Type B pancreatic cell (in vitro differentiated cells): ENCODE results near the gene ZNF524. TPM values are rescaled to one million over a fixed set of nuclear protein-coding genes. Genes with fewer than 3 reads are reported as not detected.
A peak's percentile ranks its signal among the peaks of the same experiment; 100 is the strongest.

Experiments
- DNase-seq: peaks from one replicate; pipeline ENCODE4 v3.0.0; 2021; ENCODE audit warnings: mixed read lengths; ENCODE audit not compliant: unreplicated experiment; ENCODE audit errors: extremely low spot score
- H3K27ac Mint-ChIP-seq: 2 replicates; pipeline ENCODE4 v1.8.0; 2021; ENCODE audit warnings: mild to moderate bottlenecking, mixed read lengths
- H3K27me3 Mint-ChIP-seq: 2 replicates; pipeline ENCODE4 v1.8.0; 2021; ENCODE audit warnings: mixed read lengths
- H3K36me3 Mint-ChIP-seq: 2 replicates; pipeline ENCODE4 v1.8.0; 2021; ENCODE audit warnings: mixed read lengths
- H3K4me1 Mint-ChIP-seq: one replicate; pipeline ENCODE4 v1.8.0; 2021; ENCODE audit warnings: mixed read lengths; ENCODE audit not compliant: unreplicated experiment
- H3K4me3 Mint-ChIP-seq: 2 replicates; pipeline ENCODE4 v1.8.0; 2021; ENCODE audit warnings: mild to moderate bottlenecking, mixed read lengths
- H3K9me3 Mint-ChIP-seq: 2 replicates; pipeline ENCODE4 v1.8.0; 2021; ENCODE audit warnings: mixed read lengths
- total RNA-seq: library from RNA; stranded (reverse); gene quantifications from 2 replicates; pipeline ENCODE4 v1.2.1, GENCODE V29; 2021; ENCODE audit warnings: low replicate concordance
- TF ChIP-seq, protein P1 (sequence below): fragments of 200-600 bp; sonication (generic); conservative IDR thresholded peaks from 2 replicates; pipeline ENCODE4 v1.5.0; 2021; ENCODE audit warnings: antibody characterized with exemption, mild to moderate bottlenecking

The ZNF524 gene
- total RNA-seq, 1 donor from 2014 or later = 13.6 TPM

DNA sequence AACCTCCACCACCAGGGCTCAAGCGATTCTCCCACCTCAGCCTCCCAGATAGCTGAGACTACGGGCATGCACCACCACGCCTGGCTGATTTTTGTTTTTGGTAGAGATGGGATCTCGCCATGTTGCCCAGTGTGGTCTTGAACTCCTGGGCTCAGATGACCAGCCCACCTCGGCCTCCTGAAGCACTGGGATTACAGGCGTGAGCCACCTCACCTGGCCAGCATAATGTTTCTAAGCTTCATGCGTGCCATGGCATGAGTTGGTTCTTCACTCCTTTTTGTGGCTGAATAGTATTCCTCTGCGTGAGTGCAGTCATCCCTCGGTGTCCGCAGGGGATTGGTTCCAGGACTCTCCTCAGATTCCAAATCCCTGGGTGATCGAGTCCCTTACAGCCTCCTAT, 15.2 kb upstream of the ZNF524 start:
- Mint-ChIP-seq H3K4me3 (peak overlapping the region; percentile 93), H3K27me3 (no peaks in the 10 kb centered on the region), H3K36me3 (peaks cover under 1% of the 10 kb centered on the region), H3K27ac (peak overlapping the region; percentile 66), H3K4me1 (peaks cover 35% of the 10 kb centered on the region), H3K9me3 (no peaks in the 10 kb centered on the region)
- no peak for DNase-seq
- TF ChIP-seq, protein P1, sequence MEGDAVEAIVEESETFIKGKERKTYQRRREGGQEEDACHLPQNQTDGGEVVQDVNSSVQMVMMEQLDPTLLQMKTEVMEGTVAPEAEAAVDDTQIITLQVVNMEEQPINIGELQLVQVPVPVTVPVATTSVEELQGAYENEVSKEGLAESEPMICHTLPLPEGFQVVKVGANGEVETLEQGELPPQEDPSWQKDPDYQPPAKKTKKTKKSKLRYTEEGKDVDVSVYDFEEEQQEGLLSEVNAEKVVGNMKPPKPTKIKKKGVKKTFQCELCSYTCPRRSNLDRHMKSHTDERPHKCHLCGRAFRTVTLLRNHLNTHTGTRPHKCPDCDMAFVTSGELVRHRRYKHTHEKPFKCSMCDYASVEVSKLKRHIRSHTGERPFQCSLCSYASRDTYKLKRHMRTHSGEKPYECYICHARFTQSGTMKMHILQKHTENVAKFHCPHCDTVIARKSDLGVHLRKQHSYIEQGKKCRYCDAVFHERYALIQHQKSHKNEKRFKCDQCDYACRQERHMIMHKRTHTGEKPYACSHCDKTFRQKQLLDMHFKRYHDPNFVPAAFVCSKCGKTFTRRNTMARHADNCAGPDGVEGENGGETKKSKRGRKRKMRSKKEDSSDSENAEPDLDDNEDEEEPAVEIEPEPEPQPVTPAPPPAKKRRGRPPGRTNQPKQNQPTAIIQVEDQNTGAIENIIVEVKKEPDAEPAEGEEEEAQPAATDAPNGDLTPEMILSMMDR = no peak

DNA sequence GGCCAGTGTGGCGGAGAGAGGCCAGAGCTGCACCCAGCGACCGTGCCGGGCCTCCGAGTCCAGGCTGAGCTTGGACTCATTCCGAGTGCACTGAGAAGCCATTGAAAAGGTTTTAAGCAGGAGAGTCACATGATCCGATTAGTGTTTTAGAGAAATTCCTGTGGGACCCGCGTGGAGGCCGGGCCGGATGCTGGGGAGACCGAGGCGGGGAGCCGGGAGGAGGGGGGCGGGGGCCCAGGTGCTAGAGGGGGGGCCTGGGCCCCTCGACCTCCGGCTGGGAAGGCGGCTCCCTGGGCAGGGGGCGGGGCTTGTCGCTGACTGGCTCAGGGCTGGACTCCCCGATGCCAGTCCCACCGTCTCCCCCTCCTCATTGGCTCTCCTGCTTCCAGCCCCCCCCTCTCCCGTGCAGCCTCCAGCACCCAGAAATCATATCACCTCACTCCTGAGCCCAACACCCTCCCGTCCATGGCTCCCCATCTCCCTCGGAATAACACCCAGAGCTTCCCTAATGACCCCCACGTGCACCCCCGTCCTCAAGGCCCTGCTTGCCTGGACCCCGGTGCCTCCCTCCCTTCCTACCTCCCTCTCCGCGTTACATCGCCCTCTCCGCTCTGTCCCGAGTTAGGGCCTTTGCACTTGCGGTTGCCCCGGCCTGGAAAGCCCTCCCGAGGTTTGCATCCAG, 14.3 kb upstream of the ZNF524 start:
- H3K4me1 Mint-ChIP-seq = peaks cover 39% of the 10 kb centered on the region
- no peaks in the 10 kb centered on the region for H3K9me3 Mint-ChIP-seq
- no peaks in the 10 kb centered on the region for H3K36me3 Mint-ChIP-seq
- DNase-seq = peak; percentile 87
- peak overlapping the region; percentile 66 for H3K27ac Mint-ChIP-seq
- TF ChIP-seq, protein P1 = no peak
- peak overlapping the region; percentile 93 for H3K4me3 Mint-ChIP-seq
- no peaks in the 10 kb centered on the region for H3K27me3 Mint-ChIP-seq

DNA sequence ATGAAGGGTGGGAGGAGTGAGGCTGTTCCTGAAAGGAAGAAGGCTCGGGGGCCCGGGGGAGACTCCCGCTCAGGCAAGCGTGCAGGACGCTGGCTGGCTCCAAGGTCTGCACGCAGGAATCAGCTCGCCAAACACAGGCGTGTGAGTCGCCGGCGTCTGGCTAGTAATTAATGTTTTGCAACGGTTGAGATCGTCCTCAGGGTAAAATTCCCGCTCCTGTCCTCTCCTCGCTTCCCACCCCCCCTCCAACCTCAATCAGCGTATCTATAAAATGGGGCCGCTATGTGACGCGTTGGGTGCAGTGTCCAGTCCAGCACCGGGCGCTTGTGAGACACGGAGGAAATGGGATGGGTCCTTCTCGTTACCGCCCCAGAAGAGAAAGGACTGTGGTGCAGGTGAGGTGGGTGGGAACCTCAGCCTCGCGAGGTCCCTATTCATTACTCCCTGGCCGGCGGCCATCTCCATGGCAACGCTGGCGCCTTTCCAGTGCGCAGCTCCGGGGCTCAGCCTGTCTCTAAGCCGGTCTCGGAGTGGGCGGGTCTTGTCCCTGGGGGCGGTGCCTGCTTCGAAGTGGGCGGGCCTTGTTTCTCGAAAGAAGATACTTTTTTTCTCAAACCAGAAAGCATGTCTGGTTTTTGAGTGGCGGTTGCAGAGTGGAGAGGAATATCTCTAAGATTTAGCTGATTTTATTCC, 13.0 kb upstream of the ZNF524 start:
- TF ChIP-seq, protein P1 = no peak
- Mint-ChIP-seq H3K9me3 (no peaks in the 10 kb centered on the region), H3K27ac (peak overlapping the region; percentile 94), H3K27me3 (no peaks in the 10 kb centered on the region), H3K36me3 (peaks cover 4% of the 10 kb centered on the region), H3K4me1 (peaks cover 27% of the 10 kb centered on the region), H3K4me3 (peak overlapping the region; percentile 93)
- peak; percentile 97 for DNase-seq

DNA sequence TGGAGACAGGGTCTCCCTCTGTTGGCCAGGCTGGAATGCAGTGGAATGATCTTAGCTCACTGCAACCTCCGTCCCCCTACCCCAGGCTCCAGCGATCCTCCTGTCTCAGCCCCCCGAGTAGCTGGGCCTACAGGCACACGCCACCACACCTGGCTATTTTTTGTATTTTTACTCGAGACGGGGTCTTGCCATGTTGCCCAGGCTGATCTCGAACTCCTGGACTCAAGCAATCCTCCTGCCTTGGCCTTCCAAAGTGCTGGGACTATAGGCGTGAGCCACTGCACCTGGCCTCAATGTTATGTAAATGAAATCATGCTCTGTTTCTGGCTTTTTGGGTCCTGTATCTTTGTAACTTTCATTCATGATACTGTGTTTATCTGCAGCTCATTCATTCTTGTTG, 11.3 kb upstream of the ZNF524 start:
- no peak for DNase-seq
- no peak overlapping the region for H3K4me3 Mint-ChIP-seq
- TF ChIP-seq, protein P1 = no peak
- peaks cover 4% of the 10 kb centered on the region for H3K36me3 Mint-ChIP-seq
- peaks cover 26% of the 10 kb centered on the region for H3K4me1 Mint-ChIP-seq
- no peaks in the 10 kb centered on the region for H3K9me3 Mint-ChIP-seq
- no peaks in the 10 kb centered on the region for H3K27me3 Mint-ChIP-seq
- H3K27ac Mint-ChIP-seq = no peak overlapping the region

DNA sequence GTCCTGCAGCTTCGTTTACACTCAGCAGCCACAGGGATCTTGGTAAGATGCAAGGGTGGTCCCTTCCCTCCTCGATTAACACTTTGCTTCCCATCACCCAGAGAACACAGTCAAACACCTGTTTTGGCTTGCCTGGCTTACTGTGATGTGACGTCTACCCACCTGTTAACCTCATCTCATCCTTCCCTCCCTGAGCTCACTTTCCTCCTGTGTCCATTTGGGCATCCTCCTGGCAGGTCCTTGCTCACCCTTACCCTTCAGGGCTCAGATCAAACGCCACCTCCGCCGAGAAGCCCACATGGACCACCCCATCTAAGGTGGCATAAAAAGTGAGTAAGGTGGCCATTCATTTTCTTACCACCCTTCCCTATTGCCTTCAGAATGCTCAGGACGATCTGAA, 10.0 kb upstream of the ZNF524 start:
- no peaks in the 10 kb centered on the region for H3K9me3 Mint-ChIP-seq
- no peak overlapping the region for H3K27ac Mint-ChIP-seq
- no peaks in the 10 kb centered on the region for H3K27me3 Mint-ChIP-seq
- no peak for DNase-seq
- TF ChIP-seq, protein P1 = no peak
- no peak overlapping the region for H3K4me3 Mint-ChIP-seq
- peaks cover 29% of the 10 kb centered on the region for H3K4me1 Mint-ChIP-seq
- H3K36me3 Mint-ChIP-seq = peaks cover 9% of the 10 kb centered on the region
